ENCODE results near the gene ZNF319.

DNA sequence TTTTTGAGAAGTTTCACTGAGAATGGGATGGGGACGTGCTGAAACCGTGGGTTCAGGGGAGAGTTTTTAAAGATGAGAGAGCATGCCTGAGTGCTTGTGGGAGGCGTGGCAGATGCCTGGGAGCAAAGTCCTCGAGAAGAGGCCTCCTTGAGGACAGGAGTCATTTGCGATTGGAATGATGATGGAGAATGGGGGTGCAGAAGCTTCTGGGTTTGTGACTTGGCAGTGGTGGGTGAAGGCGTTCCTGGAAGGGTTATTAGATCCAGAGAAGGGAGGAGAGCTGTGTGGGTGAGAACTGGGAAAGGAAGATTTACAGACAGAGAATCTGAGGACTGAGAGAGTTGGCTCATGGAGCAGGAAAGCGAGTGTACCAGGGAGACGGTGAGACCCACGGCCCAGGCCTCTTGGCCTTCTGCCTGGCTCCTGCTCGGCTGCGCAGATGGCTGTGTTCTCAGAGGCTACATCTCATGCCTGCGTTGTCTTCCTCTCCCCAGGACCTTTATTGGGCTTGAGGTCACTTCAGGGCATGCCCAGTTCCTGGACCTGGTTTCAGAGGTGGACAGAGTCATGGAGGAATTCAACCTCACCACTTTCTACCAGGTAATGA lies 16.5 kb upstream of the ZNF319 start:
- TF ChIP-seq, protein P1, sequence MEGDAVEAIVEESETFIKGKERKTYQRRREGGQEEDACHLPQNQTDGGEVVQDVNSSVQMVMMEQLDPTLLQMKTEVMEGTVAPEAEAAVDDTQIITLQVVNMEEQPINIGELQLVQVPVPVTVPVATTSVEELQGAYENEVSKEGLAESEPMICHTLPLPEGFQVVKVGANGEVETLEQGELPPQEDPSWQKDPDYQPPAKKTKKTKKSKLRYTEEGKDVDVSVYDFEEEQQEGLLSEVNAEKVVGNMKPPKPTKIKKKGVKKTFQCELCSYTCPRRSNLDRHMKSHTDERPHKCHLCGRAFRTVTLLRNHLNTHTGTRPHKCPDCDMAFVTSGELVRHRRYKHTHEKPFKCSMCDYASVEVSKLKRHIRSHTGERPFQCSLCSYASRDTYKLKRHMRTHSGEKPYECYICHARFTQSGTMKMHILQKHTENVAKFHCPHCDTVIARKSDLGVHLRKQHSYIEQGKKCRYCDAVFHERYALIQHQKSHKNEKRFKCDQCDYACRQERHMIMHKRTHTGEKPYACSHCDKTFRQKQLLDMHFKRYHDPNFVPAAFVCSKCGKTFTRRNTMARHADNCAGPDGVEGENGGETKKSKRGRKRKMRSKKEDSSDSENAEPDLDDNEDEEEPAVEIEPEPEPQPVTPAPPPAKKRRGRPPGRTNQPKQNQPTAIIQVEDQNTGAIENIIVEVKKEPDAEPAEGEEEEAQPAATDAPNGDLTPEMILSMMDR (conservative IDR thresholded peaks at IDR 0.05 in 1 of 2, IDR thresholded peaks at IDR 0.05 in 1 of 2; ENCODE audit: extremely low read depth in 1 of 2, insufficient read depth in 1 of 2, low read depth in 1 of 2, low read length in 2 of 2), result no peak
- no peak for TF ChIP-seq EZH2 (IDR thresholded peaks at IDR 0.05; ENCODE audit: borderline replicate concordance, low read length)

Data from mammary epithelial cell (primary cell).